HG02759 (cell line): ENCODE measurements around the gene UTP4.
A peak's percentile ranks its signal among the peaks of the same experiment; 100 is the strongest.

ENCODE experiments used
- ATAC-seq: cut with Tn5 transposase; IDR thresholded peaks from one replicate; pipeline ENCODE4 v1.9.1; 2021; ENCODE audit warnings: mild to moderate bottlenecking, moderate library complexity; ENCODE audit not compliant: unreplicated experiment

The UTP4 gene

DNA sequence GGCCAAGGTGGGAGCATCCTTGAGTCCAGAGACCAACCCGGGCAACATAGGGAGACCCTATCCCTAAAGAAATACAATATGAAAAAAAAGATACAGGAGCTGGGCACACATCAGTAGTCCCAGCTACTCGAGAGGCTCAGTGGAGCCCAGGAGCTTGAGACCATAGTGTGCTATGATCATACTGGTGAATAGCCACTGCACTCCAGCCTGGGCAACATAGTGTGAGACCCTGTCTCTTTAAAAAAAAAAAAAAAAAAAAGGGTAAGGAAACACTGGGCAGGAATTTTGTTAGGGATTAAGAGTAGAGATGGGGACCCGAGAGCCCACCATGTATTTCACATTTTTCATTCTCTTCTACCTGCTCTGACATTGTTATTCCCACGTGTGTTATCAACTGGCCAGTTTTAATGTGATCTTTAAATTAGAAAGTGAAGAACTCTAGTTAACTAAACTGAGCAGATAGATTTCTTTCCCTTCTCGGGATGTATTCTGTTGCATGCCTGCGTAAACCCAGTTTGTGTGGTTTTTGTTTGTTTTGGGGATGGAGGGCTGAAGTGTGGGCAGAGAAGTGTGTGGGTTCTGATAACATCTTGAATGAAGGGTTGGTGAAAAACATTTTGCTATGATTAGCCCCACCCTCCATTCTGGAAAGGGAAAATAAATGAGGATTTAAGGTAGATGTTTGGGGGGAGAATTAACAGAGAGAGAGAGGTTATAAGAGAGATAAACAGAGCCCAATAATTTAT lies 37.3 kb downstream of the UTP4 start:
- no peak for ATAC-seq

DNA sequence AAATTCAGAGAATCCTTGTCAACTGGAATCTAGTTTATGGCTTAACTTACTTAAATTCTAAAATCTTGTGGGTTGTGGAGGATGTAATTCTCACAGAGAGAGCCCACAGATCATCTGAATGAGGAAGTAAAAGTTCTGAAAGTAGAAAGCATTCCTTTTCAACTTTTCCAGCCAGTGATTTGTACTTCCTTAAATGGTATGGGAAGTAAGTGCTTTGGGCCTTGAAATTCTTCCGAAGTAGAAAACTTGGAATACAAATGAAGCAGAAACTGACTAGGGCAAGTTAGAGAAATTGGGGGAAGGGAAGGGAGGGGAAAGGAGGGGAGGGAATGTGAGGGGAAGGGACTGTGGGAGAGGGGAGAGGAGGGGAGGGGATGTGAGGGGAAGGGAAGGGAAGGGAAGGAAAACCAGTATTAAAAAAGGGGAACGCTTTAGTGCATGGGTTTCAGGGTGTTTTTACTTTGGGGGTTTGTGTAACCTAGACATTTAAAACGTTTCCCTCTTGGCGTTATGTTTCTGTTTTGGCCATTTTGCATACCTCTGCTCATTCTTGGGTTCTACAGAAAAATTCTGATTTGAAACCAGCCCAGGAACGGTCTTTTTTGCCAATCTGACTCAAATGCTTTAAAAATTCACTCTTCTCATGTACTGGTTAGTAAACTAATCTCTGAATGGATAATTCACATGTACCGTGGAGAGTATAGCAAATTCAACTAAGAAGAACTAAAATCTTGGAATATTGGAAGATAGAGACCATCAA lies 39.1 kb downstream of the UTP4 start:
- ATAC-seq: no peak

DNA sequence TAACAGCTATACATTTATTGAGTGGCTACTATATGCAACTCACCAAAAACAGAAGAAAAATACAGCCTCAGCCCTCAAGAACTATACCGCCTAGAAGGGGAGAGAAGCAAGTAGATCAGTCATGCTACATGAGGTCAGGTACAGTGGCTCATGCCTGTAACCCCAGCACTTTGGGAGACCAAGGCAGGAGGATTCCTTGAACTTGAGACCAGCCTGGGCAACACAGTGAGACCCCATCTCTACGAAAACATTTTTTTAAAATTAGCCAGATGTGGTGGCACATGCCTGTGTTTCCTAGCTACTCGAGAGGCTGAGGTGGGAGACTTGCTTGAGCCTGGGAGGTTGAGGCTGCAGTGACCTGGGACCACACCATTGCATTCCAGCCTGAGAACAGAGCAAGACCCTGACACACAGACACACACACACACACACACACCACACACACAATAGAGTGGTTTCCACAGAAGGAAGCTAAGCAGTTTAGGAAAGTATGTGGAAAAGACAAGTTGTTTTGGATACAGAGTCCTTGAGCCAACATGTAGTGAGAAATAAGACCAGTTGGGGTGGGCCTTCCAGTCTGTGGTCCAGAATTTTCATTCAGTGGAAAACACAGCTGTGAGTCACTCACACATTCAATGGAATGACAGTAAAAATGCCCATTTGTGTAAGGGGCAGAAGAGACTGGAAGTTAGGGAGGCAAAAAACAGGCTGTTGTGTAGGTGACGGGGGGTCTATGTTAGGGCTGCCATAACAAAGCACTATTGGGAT lies 43.8 kb downstream of the UTP4 start:
- no peak for ATAC-seq

DNA sequence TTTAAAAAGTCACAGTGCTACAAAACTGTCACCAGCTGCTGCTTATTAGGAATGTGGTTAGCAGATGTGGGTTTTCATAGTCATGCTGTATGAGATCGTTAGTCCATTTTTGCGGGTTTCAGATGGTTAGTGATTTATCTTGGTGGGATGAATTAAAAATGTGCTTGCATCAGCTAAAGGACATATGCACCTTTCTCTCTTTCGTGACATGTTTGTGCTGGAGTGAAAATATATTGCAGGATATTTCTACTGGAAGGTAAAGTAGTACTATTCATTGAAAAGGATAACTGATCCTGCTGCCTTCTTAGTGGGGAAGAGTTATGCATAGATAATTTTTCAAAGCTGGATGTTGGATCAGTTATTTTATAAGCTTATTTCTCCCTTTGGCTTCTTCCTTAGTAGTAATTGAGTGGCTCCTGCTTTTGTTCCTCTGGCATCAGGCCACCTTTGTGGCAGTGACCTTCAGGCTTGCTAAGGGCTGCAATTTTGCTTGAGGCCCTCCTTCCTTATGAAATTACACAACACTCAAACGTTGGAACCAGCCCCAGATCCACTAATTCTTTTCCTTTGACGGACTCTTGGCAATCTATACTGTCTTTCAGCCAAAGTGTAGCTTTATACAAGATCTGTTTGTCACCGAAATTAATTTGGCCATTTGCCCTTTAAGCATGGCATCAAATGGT lies 47.0 kb downstream of the UTP4 start:
- no peak for ATAC-seq

DNA sequence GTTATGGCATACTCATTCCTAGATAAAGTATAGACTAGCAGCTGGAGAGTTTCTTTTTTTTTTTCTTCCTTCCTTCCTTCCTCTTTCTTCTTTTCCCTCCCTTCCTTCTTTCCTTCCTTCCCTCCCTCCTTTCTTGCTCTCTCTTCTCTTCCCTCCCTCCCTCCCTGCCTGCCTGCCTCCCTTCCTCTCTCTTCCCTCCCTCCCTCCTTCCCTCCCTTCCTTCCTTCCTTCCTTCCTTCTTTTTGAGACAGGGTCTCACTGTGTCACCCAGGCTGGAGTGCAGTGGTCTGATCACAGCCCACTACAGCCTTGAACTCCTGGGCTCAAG lies 47.5 kb downstream of the UTP4 start:
- ATAC-seq: no peak

DNA sequence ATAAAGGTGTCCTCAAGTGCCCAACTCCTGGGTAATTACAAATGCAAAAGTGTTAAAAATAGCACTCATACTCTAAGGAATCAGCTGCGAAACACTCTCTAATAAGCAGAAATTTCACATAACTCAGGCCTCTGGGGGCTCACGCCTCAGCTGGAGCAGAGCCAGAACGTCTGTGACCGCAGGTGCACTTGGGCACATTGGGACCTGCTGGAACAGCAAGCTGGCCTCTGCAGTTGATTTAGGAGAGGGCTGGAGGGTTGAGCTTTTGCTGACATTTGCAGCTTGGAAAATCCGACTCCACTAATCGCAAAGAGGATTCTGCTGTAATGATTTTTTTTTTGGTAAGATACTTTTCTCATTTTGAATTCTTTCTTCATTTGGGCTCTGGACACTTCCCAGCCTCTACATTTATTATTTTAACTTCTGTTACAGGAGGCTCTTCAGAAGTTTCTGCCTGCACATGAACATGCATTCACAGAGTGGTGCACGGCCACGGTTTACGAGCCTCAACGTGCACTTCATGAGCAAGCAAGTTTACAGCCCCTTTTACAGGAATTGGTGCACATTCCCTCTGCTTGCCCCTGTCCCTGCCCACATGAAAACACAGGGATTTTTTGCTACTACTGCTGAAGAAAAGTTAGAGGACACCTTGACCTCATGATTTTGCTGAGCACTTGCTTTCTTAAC lies 50.4 kb downstream of the UTP4 start:
- no peak for ATAC-seq

DNA sequence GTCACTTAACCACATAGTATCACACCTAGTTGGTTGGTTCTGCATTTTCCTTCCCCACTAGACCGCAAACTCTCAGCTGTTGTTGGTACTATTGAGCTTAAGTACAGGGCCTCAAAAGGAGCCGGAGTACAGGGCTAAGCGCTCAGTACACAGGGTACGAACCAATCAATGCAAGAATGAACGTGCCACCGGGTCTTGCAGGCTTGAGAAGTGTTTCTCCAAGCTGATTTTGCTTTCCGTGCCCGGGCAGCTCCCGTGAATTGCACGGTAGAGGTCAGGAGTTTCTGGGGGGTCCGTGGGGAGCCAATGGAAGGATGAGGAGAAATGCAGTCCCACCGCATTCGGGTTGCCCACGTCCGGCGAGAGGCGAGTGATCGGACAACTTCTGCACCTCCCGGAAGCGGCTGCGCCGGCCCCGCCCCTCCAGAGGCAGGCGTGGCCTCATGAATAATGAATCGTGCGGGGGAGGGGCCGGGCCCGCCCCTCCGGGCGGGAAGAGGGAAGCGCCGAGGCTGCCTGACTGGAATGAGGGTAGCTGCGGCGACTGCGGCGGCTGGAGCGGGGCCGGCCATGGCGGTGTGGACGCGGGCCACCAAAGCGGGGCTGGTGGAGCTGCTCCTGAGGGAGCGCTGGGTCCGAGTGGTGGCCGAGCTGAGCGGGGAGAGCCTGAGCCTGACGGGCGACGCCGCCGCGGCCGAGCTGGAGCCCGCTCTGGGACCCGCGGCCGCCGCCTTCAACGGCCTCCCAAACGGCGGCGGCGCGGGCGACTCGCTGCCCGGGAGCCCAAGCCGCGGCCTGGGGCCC lies 54.4 kb downstream of the UTP4 start, which contains the start of gene SNTB2:
Gene SNTB2 (plus strand): TSS at position 523 of the 804 bp plus-strand sequence. CDS start 3 bp downstream, at position 526.
- ATAC-seq: peak; percentile 81

DNA sequence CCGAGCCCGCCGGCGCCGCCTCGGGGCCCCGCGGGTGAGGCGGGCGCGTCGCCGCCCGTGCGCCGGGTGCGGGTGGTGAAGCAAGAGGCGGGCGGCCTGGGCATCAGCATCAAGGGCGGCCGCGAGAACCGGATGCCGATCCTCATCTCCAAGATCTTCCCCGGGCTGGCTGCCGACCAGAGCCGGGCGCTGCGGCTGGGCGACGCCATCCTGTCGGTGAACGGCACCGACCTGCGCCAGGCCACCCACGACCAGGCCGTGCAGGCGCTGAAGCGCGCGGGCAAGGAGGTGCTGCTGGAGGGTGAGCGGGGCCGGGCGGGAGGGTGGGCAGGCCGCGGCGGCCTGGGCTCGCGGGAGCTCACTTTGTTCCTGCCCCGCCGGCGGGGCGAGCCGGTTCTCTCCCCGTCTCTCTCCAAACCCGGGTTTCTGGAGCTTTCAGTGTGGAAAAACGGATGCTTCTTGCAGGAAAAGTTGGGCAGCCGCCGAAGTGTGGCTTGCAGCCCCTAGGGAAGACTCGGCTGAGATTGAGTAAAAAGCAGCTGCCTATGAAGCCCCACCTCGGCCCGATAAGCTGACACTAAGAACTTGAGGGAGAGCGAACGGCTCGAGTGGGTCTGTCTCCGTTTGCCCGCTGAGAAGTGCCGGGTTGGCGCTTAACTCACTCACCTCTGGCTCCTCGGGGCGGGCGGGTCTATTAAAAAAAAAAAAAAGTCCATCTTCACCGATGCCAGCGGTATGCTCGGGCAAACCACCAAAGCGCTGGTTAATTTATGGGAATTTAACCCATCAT lies 55.2 kb downstream of the UTP4 start:
- ATAC-seq: peak; percentile 34

DNA sequence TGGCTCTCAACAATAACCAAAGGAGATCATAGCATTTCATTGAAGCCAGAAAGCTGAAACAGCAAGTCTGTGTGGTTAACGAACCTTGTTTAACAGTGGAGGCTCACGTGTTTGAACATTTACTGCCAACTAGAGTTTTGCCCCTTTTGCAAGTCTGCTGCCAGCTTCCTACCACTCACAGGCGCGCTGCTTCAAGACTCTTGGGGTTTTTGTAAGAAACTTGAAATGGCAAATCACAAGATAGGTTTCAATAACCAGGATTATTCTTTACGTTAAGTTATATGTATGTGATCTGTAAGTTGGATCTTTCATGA lies 55.7 kb downstream of the UTP4 start:
- ATAC-seq: no peak

DNA sequence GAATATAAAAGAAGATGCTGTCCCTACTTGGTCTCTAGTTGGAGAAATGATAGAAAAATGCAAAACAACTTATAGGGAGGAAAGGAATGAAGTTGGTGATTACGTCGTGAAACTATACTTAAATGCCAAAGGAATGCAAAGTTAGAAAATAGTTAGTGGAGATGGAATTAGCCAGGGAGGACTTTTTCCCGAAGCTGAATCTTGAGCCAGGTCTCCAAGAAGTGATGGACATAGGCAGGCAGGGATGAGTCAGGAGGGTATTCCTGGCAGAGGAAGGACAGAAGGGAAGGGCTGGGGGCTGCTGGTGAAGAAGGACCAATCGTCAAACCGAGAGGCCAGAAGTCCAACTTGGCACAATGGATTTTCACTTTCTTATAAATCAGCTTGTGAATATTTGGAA lies 56.3 kb downstream of the UTP4 start:
- ATAC-seq: no peak

DNA sequence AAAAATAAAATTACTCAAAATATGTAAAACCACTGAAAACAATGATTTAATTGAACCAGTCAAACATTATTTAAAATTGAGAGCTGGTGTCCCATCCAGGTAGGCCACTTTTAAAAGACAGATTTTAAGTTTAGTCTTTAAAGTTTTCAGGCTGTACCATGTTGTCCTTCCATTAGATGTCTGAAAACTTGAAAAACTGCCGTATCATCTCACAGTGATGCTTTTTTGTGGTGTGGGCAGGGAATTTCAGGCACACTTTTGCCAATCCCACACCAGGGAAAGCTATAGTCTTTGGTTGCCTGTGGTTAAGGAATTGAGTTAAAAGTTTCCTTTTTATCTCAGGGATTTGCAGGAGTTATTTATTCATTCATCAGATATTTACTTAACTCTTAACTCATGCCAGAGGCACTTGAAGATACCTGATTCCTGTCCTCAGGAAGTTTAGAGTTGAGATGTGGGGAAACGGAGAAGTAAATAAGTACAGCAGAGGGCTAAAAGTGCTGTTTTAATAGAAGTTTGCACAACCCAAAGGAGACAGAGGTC lies 57.7 kb downstream of the UTP4 start:
- no peak for ATAC-seq

DNA sequence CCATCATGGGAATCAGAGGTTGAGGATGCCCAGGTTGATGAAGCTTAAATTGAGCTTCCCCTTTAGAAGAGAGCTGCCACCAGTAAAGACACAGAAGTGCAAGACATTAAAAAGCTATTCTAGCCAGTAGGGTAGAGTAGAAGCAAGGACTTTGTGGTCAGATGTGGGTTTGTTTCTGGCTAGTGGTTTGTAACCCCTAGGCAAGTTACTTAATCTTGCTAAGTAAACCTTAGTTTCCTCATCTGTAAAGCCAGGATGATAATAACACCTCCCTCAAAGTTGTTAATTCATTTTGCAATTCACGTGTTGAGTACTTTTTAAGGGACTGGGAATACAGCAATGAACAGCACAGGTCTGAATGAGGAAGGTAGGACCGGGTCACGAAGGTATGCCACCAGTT lies 58.1 kb downstream of the UTP4 start:
- no peak for ATAC-seq

DNA sequence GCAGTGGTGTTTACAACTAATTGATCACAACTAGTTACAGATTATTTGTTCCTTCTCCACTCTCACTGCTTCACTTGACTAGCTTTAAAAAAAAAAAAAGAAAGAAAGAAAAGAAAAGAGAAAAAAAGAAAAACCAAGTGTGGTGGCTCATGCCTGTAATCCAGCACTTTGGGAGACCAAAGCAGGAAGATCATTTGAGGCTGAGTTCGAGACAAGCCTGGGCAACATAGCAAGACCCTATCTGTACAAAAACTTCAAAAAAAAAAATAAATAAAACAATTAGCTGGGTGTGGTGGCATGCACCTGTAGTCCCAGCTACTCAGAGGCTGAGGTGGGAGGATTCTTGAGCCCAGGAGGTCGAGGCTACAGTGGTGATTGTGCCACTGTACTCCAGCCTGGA lies 58.7 kb downstream of the UTP4 start:
- no peak for ATAC-seq

DNA sequence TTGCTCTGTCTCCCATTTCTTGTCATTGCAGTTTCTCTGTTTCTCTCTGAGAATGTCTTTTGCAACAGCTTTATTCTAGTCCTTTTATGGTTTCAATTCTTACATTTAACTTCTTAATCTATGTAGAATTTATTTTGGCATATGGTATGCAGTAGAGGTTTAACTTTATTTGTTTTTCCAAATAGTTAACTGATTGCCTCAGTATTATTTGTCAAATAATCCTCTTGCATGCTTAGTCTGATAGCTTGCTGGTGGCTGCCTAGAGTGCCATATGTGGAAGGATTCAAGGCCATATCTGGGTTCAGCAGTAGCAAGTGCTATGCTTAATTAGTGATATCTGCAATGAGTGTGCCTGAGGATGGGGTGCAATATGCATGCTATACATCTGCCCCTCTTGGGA lies 61.4 kb downstream of the UTP4 start:
- ATAC-seq: no peak

DNA sequence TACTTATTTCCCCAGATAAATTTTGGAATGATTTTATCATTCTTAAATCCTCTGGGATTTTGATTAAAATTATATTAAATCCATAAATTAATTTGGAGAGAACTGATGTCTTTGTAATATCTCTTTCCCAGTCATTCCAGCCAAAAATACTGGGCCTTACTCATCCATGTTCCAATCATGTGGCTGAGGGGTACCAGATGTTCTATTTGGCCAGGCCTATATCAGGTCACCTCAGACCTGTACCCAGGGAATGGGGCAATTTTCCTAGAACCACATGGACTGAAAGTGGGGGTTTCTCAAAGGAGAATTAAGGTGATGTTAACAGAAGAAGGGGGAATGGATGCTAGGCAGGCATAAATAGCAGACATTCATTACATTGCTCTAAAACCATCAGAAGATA lies 62.0 kb downstream of the UTP4 start:
- no peak for ATAC-seq

DNA sequence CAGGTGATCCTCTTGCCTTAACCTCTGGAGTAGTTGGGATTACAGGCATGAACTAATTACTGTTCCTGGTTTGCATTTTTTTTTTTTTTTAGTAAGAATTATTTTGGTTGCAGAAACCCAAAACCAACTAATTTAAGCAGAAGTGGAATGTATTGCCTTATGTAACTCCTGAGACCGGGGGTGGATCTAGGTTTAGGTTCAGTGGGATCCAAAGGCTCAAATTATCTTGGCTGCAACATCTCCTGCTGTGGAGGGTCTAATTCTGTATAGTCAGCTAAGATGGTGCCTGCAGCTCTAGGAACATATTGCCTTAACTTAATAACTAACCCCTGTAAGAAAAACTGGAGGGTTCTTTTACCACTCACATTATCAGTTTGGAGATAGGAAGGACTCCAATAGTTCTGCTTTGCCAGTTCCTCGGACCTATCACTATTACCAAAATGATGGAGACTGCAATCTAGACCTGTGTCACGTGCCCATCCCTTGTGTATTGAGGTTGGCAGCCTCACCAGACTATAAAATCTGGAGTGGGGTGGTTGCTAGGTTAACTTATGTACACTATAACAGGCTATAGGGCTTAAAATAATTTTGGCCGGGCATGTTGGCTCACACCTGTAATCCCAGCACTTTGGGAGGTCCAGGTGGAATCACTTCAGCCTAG lies 63.0 kb downstream of the UTP4 start:
- ATAC-seq: no peak

DNA sequence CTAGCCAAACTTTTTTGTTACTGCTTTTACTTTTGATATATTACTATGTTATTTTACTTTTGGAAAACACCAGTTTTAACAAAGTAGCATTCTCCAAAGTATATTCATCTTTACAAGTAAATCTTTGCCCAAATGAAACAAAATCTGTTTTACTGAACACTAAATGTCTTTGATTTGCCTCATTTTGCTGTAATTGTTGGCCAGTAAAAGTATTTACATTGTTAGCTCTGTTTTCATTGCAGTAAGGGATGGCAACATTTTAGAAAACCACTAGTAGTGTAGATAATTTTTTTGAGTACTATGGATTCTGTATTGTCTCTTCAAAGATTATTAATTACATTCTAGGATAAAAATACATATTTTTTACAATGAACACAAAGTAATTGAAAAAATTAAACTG lies 65.1 kb downstream of the UTP4 start:
- no peak for ATAC-seq

DNA sequence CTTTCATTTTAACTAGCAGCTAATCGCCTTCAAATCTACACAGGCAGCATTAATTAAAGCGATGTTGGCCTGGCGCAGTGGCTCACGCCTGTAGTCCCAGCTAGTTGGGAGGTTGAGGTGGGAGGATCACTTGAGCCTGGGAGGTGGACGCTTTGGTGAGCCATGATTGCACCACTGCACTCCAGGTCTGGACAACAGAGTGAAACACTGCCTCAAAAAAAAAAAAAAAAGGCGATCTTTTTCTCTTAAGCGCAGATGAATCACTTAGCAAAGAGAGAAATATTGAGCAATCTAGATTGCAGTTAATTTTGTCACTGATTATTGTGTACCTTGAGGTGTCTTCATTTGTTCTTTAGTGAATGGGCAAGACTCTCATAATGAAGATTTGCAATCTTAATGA lies 66.9 kb downstream of the UTP4 start:
- no peak for ATAC-seq
